Measurements from ENCODE around the gene CPZ.
"Not testable (repeated sequence)": the region's sequence is repeated elsewhere in the genome, so short reads cannot be mapped to it uniquely, and the experiment has no call there.

CPZ gene

GRCh38 chr4:8641931-8642650 is 49.5 kb downstream of the CPZ start:
- DNase-seq, result no peak

- no peak for DNase-seq
These were observed 50.2 kb downstream of the CPZ start for GRCh38 chr4:8642651-8643321.

- no peak for DNase-seq
These were observed 50.9 kb downstream of the CPZ start for GRCh38 chr4:8643441-8643840.

- DNase-seq, result no peak
These were observed 51.4 kb downstream of the CPZ start for GRCh38 chr4:8643986-8644385.

- DNase-seq, result no peak
These were observed 51.9 kb downstream of the CPZ start for GRCh38 chr4:8644461-8644891.

- no peak for DNase-seq
These were observed 52.6 kb downstream of the CPZ start for GRCh38 chr4:8644966-8645752.

GRCh38 chr4:8645753-8646124 is 53.2 kb downstream of the CPZ start:
- DNase-seq, result no peak

GRCh38 chr4:8646296-8647093 is 53.9 kb downstream of the CPZ start:
- DNase-seq, result no peak

- DNase-seq, result no peak
These were observed 54.6 kb downstream of the CPZ start for GRCh38 chr4:8647094-8647570.

GRCh38 chr4:8647626-8648025 is 55.1 kb downstream of the CPZ start:
- DNase-seq, result no peak

GRCh38 chr4:8648296-8648695 is 55.7 kb downstream of the CPZ start:
- DNase-seq, result no peak

- no peak for DNase-seq
These were observed 56.5 kb downstream of the CPZ start for GRCh38 chr4:8648816-8649630.

- no peak for DNase-seq
These were observed 57.2 kb downstream of the CPZ start for GRCh38 chr4:8649631-8650361.

- DNase-seq, result no peak
These were observed 59.2 kb downstream of the CPZ start for GRCh38 chr4:8651661-8652180.

GRCh38 chr4:8652181-8653078 is 59.9 kb downstream of the CPZ start:
- DNase-seq, result no peak

GRCh38 chr4:8653326-8654000 is 60.9 kb downstream of the CPZ start:
- DNase-seq, result no peak

GRCh38 chr4:8654139-8654538 is 61.6 kb downstream of the CPZ start:
- not testable (repeated sequence) for DNase-seq

- DNase-seq, result no peak
These were observed 63.0 kb downstream of the CPZ start for GRCh38 chr4:8655411-8656184.

- no peak for DNase-seq
These were observed 63.6 kb downstream of the CPZ start for GRCh38 chr4:8656185-8656517.

Data from 8988T (cell line).